ENCODE measurements around the gene TAF12. TPM values are rescaled to one million over a fixed set of nuclear protein-coding genes. Genes with fewer than 3 reads are reported as not detected.
"Not testable (repeated sequence)": the region's sequence is repeated elsewhere in the genome, so short reads cannot be mapped to it uniquely, and the experiment has no call there.

TAF12 gene
- total RNA-seq, 1 donor from 2014 or later, result 21.7 TPM

DNA sequence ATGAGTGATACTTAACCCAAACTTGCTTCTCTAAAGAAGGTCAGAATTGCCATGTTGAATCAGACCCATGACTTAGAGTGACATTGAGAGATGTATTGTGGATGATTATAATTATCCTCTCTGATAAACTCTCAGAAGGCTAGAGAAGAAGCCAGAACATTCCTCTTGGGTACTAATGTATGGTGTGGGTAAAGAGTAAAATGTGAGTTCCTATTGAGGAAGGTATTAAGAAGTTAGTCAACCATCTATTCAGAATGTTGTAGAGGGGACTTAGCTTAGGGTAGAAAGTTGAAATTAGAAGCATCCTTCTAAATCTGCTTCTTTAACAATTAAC is 33.0 kb upstream of the TAF12 start:
- TF ChIP-seq, protein P1, sequence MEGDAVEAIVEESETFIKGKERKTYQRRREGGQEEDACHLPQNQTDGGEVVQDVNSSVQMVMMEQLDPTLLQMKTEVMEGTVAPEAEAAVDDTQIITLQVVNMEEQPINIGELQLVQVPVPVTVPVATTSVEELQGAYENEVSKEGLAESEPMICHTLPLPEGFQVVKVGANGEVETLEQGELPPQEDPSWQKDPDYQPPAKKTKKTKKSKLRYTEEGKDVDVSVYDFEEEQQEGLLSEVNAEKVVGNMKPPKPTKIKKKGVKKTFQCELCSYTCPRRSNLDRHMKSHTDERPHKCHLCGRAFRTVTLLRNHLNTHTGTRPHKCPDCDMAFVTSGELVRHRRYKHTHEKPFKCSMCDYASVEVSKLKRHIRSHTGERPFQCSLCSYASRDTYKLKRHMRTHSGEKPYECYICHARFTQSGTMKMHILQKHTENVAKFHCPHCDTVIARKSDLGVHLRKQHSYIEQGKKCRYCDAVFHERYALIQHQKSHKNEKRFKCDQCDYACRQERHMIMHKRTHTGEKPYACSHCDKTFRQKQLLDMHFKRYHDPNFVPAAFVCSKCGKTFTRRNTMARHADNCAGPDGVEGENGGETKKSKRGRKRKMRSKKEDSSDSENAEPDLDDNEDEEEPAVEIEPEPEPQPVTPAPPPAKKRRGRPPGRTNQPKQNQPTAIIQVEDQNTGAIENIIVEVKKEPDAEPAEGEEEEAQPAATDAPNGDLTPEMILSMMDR (IDR thresholded peaks at IDR 0.05), result no peak
- Mint-ChIP-seq H3K27ac (ENCODE audit: unreplicated experiment) (peak overlapping the region; percentile 34), H3K36me3 (ENCODE audit: unreplicated experiment) (no peaks in the 10 kb centered on the region), H3K9me3 (ENCODE audit: unreplicated experiment) (no peaks in the 10 kb centered on the region), H3K4me1 (ENCODE audit: unreplicated experiment) (peaks cover 12% of the 10 kb centered on the region), H3K4me3 (ENCODE audit: unreplicated experiment) (no peak overlapping the region), H3K27me3 (ENCODE audit: unreplicated experiment) (no peaks in the 10 kb centered on the region)
- DNase-seq (ENCODE audit: extremely low spot score, unreplicated experiment), result no peak

DNA sequence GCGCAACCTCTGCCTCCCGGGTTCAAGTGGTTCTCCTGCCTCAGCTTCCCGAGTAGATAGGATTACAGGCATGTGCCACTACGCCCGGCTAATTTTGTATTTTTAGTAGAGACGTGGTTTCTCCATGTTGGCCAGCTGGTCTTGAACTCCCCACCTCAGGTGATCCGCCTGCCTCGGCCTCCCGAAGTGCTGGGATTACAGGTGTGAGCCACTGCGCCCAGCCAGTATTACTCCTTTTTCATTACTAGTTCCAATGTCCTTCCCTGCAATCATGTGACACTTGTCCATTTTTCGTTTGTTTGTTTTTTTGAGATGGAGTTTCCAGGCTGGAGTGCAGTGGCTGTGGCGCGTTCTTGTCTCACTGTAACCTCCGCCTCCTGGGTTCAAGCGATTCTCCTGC is 30.1 kb upstream of the TAF12 start:
- H3K4me3 Mint-ChIP-seq (ENCODE audit: unreplicated experiment); H3K27me3 Mint-ChIP-seq (ENCODE audit: unreplicated experiment); H3K36me3 Mint-ChIP-seq (ENCODE audit: unreplicated experiment); DNase-seq (ENCODE audit: extremely low spot score, unreplicated experiment); H3K9me3 Mint-ChIP-seq (ENCODE audit: unreplicated experiment); H3K27ac Mint-ChIP-seq (ENCODE audit: unreplicated experiment): not testable (repeated sequence)
- peaks cover 27% of the 10 kb centered on the region for H3K4me1 Mint-ChIP-seq (ENCODE audit: unreplicated experiment)

DNA sequence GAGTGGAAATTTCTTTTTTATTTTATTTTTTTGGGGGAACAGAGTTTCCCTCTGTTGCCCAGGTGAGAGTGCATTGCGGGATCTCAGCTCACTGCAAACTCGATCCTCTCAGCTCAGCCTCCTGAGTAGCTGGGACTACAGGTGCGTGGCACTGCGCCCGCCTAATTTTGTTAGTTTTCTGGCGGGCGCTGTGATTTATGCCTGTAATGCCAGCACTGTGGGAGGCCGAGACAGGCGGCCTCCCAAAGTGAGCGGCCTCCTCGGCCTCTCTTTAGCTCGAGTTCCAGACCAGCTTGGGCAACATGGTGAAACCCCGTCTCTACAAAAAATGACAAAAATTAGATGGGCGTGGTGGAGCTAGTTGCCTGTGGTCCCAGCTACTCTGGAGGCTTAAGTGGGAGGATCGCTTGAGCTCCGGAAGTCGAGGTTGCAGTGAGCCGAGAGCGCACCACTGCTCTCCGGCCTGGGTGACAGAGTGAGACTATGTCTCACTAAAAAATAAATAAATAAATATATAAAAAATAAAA is 28.4 kb upstream of the TAF12 start:
- Mint-ChIP-seq H3K27me3 (ENCODE audit: unreplicated experiment) (no peaks in the 10 kb centered on the region), H3K36me3 (ENCODE audit: unreplicated experiment) (peaks cover 3% of the 10 kb centered on the region), H3K9me3 (ENCODE audit: unreplicated experiment) (no peaks in the 10 kb centered on the region), H3K4me3 (ENCODE audit: unreplicated experiment) (no peak overlapping the region), H3K27ac (ENCODE audit: unreplicated experiment) (no peak overlapping the region), H3K4me1 (ENCODE audit: unreplicated experiment) (peaks cover 28% of the 10 kb centered on the region)
- DNase-seq (ENCODE audit: extremely low spot score, unreplicated experiment), result no peak
- TF ChIP-seq, protein P1 (IDR thresholded peaks at IDR 0.05), result no peak

DNA sequence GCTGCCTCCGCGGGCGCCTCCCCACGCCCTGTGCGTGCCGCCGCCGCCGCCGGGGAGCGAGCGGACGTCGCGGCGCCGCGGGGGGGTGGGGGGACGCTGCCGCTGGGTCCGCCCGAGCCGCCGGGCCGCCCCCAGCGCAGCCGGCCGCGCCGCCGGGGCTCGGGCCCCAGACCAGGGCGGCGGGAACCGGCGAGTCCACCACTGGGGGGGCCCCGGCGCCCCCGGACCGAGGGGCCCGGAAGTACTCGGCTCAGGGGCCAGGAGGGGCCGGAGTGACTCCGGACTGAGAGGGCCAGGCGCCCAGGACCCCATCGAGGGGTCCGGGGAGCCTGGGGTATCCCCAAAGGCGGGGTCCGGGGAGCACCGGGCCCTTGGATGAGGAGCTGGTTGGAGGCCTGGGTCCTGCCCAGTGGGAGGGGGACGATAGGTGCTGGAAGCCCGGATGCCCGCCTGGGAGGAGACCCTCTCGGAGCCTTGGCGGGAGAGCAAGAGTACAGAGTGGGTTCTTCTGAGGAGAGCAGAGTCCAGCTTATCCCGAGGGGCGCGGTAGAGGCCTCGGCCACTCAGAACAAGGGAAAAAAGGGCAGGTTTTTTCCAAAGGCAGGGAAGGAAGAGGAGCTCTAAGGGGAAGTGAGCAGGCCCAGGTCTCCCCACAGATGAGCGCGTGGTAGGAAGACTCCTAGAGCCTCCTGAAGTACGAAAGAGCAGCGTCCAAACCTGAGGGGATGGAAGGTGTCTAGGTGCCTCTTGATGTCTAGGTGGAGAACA is 26.3 kb upstream of the TAF12 start:
- Mint-ChIP-seq H3K9me3 (ENCODE audit: unreplicated experiment) (no peaks in the 10 kb centered on the region), H3K27me3 (ENCODE audit: unreplicated experiment) (no peaks in the 10 kb centered on the region), H3K4me3 (ENCODE audit: unreplicated experiment) (peak overlapping the region; percentile 92), H3K36me3 (ENCODE audit: unreplicated experiment) (peaks cover 3% of the 10 kb centered on the region), H3K4me1 (ENCODE audit: unreplicated experiment) (peaks cover 18% of the 10 kb centered on the region), H3K27ac (ENCODE audit: unreplicated experiment) (peak overlapping the region; percentile 99)
- TF ChIP-seq, protein P1 (IDR thresholded peaks at IDR 0.05), result no peak
- peak; percentile 86 for DNase-seq (ENCODE audit: extremely low spot score, unreplicated experiment)

DNA sequence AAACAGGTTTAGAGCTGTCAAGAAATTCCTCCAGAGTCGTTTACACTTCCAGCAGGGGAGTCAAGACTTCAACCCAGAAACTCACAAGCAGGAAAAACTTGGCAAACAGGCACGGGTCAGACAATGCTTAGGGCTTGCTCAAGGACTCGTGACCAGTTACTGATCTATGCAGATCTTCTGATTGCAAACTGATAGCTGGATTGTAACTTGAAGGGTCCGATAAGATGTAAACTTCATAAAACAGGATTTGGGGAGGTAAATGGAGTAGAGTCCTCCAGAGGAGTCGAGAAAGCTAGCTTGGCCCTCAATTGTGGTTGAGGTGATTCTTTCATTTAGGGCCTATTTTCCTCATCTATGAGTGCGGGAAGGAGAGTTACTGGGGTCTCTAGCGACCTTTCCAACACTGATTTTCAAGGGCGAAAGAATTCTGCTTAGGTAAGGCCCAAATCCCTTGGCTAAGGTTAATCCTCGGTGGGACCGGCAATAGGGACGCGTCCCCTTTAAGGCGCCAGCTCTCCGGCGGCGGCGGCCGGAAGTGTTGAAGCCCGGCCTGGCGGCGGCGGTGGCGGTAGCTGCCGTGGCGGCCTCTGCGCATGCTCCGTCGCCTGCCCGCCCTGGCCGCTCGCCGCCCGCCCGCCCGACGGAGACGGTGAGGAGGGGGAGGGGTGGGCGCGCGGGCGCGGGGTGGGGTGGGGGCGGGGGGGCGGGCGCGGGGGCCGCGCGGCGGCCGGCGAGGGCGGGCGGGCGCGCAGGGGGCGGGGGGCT is 25.5 kb upstream of the TAF12 start, which contains the start of gene GMEB1:
Gene GMEB1 (plus strand): TSS at position 594 of the 765 bp plus-strand sequence. CDS start 14,829 bp downstream, outside the sequence.
- Mint-ChIP-seq H3K27ac (ENCODE audit: unreplicated experiment) (peak within 1 kb of the TSS; percentile 99), H3K4me3 (ENCODE audit: unreplicated experiment) (peak within 1 kb of the TSS; percentile 92), H3K27me3 (ENCODE audit: unreplicated experiment) (no peaks in the 10 kb centered on the region), H3K36me3 (ENCODE audit: unreplicated experiment) (peaks cover 3% of the 10 kb centered on the region), H3K4me1 (ENCODE audit: unreplicated experiment) (peaks cover 18% of the 10 kb centered on the region), H3K9me3 (ENCODE audit: unreplicated experiment) (no peaks in the 10 kb centered on the region)
- TF ChIP-seq, protein P1 (IDR thresholded peaks at IDR 0.05), result no peak
- DNase-seq (ENCODE audit: extremely low spot score, unreplicated experiment), result peak; percentile 96

Measured in osteocyte (in vitro differentiated cells).